Measurements from ENCODE around the gene KSR1.

The KSR1 gene

GRCh38 chr17:27667656-27668487 lies 211.6 kb downstream of the KSR1 start:
- H3K4me1 ChIP-seq (ENCODE audit: low read length): no peaks in the 10 kb centered on the region
- no peak overlapping the region for H3K4me2 ChIP-seq (ENCODE audit: low read length)
- TF ChIP-seq CTCF (IDR thresholded peaks at IDR 0.05; ENCODE audit: low read depth, low read length) (no peak), EZH2phosphoT487 (IDR thresholded peaks at IDR 0.05; ENCODE audit: low read depth) (no peak)
- H3K9me3 ChIP-seq (ENCODE audit: insufficient read depth, low read length): no peaks in the 10 kb centered on the region
- H3K36me3 ChIP-seq (replicated peaks; ENCODE audit: low read depth, low read length): no peaks in the 10 kb centered on the region
- H2AFZ ChIP-seq (ENCODE audit: low read depth, low read length): no peak overlapping the region
- H3K27me3 ChIP-seq (ENCODE audit: low read depth, low read length): no peaks in the 10 kb centered on the region
- no peak overlapping the region for H3K9ac ChIP-seq (ENCODE audit: low read length)
- no peaks in the 10 kb centered on the region for H4K20me1 ChIP-seq (ENCODE audit: insufficient read depth, low read length)
- H3K4me3 ChIP-seq (ENCODE audit: low read length): no peak overlapping the region
- no peaks in the 10 kb centered on the region for H3K79me2 ChIP-seq (ENCODE audit: low read length)
- H3K27ac ChIP-seq (ENCODE audit: low read length): no peak overlapping the region

- H3K27me3 ChIP-seq (ENCODE audit: low read depth, low read length): no peaks in the 10 kb centered on the region
- H3K4me1 ChIP-seq (ENCODE audit: low read length): no peaks in the 10 kb centered on the region
- H3K4me2 ChIP-seq (ENCODE audit: low read length): no peak overlapping the region
- no peaks in the 10 kb centered on the region for H3K9me3 ChIP-seq (ENCODE audit: insufficient read depth, low read length)
- H3K4me3 ChIP-seq (ENCODE audit: low read length): no peak overlapping the region
- no peak overlapping the region for H3K27ac ChIP-seq (ENCODE audit: low read length)
- H3K9ac ChIP-seq (ENCODE audit: low read length): no peak overlapping the region
- no peaks in the 10 kb centered on the region for H3K36me3 ChIP-seq (replicated peaks; ENCODE audit: low read depth, low read length)
- TF ChIP-seq CTCF (IDR thresholded peaks at IDR 0.05; ENCODE audit: low read depth, low read length): no peak
- no peak for TF ChIP-seq EZH2phosphoT487 (IDR thresholded peaks at IDR 0.05; ENCODE audit: low read depth)
- no peak overlapping the region for H2AFZ ChIP-seq (ENCODE audit: low read depth, low read length)
- no peaks in the 10 kb centered on the region for H3K79me2 ChIP-seq (ENCODE audit: low read length)
- no peaks in the 10 kb centered on the region for H4K20me1 ChIP-seq (ENCODE audit: insufficient read depth, low read length)
Measured at GRCh38 chr17:27668488-27668823, 212.2 kb downstream of the KSR1 start.

- Histone ChIP-seq H3K27me3 (ENCODE audit: low read depth, low read length) (no peaks in the 10 kb centered on the region), H4K20me1 (ENCODE audit: insufficient read depth, low read length) (no peaks in the 10 kb centered on the region), H3K27ac (ENCODE audit: low read length) (no peak overlapping the region), H3K4me2 (ENCODE audit: low read length) (no peak overlapping the region), H3K4me3 (ENCODE audit: low read length) (no peak overlapping the region), H3K36me3 (replicated peaks; ENCODE audit: low read depth, low read length) (no peaks in the 10 kb centered on the region), H3K79me2 (ENCODE audit: low read length) (no peaks in the 10 kb centered on the region), H3K4me1 (ENCODE audit: low read length) (no peaks in the 10 kb centered on the region), H3K9ac (ENCODE audit: low read length) (no peak overlapping the region), H3K9me3 (ENCODE audit: insufficient read depth, low read length) (no peaks in the 10 kb centered on the region), H2AFZ (ENCODE audit: low read depth, low read length) (no peak overlapping the region)
- TF ChIP-seq EZH2phosphoT487 (IDR thresholded peaks at IDR 0.05; ENCODE audit: low read depth) (no peak), CTCF (IDR thresholded peaks at IDR 0.05; ENCODE audit: low read depth, low read length) (no peak)
Measured at GRCh38 chr17:27669136-27669535, 212.9 kb downstream of the KSR1 start.

- H3K27ac ChIP-seq (ENCODE audit: low read length): no peak overlapping the region
- no peaks in the 10 kb centered on the region for H3K27me3 ChIP-seq (ENCODE audit: low read depth, low read length)
- H3K9ac ChIP-seq (ENCODE audit: low read length): no peak overlapping the region
- H4K20me1 ChIP-seq (ENCODE audit: insufficient read depth, low read length): no peaks in the 10 kb centered on the region
- H3K4me2 ChIP-seq (ENCODE audit: low read length): no peak overlapping the region
- no peaks in the 10 kb centered on the region for H3K36me3 ChIP-seq (replicated peaks; ENCODE audit: low read depth, low read length)
- TF ChIP-seq CTCF (IDR thresholded peaks at IDR 0.05; ENCODE audit: low read depth, low read length): no peak
- no peak for TF ChIP-seq EZH2phosphoT487 (IDR thresholded peaks at IDR 0.05; ENCODE audit: low read depth)
- no peak overlapping the region for H3K4me3 ChIP-seq (ENCODE audit: low read length)
- H3K79me2 ChIP-seq (ENCODE audit: low read length): no peaks in the 10 kb centered on the region
- no peaks in the 10 kb centered on the region for H3K9me3 ChIP-seq (ENCODE audit: insufficient read depth, low read length)
- no peak overlapping the region for H2AFZ ChIP-seq (ENCODE audit: low read depth, low read length)
- H3K4me1 ChIP-seq (ENCODE audit: low read length): no peaks in the 10 kb centered on the region
Measured at GRCh38 chr17:27669850-27670249, 213.6 kb downstream of the KSR1 start.

All from OCI-LY3 (cell line).